Measurements from ENCODE around the gene LRRC28.

DNA sequence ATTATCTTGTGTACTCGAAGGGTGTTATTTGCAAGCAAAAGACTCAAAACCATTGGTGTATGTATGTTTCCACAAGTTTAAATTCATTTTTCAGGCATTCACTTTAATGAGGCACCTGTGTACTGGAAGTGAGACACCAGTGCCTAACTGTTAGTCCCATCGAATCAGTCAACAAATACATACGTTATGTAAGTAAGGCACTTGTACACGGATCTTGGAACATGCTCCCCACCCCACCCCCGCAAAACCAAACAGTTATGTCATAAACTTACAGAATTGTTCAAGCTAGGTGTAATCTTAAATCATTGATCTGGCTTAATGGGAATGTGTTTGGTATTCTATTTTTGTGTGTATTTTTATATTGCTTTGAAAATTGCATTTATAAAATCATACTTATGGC lies 17.1 kb downstream of the LRRC28 start:
- TF ChIP-seq POLR2A (IDR thresholded peaks at IDR 0.05; ENCODE audit: low read depth, low read length): no peak
- TF ChIP-seq POLR2AphosphoS5 (IDR thresholded peaks at IDR 0.05; ENCODE audit: low read depth, low read length): no peak
- no peak for TF ChIP-seq POU2F2 (IDR thresholded peaks at IDR 0.05; ENCODE audit: low read depth, low read length)
